ENCODE results near the gene SLIT1.

The SLIT1 gene

DNA sequence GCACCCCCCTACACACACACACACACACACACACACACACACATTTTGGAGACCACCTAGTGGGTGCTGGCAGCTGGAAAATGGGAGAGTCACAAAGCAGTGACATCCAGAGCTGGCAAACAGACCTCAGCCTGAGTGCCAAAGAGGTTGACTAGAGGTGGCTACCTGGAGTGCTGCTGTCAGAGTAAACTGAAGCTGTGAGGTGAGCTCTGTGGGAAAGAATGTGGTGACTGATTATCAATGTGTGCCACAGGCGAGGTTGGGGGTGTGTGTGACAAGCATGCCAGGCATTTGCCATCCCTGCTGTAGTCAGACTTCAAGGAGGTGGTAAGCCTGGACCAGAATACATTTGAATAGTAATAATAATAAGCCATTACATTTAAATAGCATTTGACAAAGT, 120.6 kb downstream of the SLIT1 start:
- no peak for DNase-seq (ENCODE audit: low read depth in 2 of 2)

- DNase-seq (ENCODE audit: low read depth in 2 of 2): no peak
Measured at GRCh38 chr10:97063983-97064837, 121.5 kb downstream of the SLIT1 start.

GRCh38 chr10:97063271-97063982, 122.3 kb downstream of the SLIT1 start:
- DNase-seq (ENCODE audit: low read depth in 2 of 2): no peak

DNA sequence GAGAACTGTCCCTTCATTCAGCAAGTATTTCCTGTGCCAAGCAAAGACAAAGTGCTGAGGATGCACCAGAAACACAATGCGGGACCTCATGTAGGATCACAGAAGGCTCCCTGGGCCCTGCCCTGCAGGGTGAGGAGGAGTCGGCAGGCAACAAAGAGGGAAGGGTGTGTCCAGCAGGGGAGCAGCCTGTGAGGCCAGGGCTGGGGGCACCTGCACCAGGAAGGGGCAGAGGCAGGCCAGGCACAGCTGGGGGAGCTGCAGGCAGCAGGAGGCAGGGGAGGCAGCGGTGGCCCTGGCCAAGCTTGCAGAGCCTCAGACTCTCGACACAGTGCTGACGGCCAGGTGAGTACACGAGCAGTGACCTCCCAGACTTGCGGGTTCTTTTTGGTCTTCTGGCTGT, 123.3 kb downstream of the SLIT1 start:
- DNase-seq (ENCODE audit: low read depth in 2 of 2): no peak

DNA sequence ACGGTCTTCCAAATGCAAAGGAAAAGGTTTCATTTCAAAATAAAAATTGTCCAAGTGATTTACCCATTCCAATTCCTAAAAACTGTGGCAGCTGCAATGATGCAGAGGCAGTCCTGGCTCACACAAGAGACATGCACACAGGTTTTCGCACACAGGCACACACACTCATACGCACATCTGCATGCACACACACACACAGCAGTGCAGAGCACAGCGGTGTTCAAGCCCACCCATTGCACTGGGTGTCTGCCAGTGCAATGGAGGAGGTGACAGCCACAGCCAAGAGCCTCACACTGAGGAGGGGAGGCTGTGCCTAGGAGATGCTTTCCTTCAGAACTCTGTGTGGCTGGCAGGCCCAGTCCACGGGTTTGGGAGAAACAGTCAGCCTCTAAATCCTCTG, 123.7 kb downstream of the SLIT1 start:
- DNase-seq (ENCODE audit: low read depth in 2 of 2): no peak

- no peak for DNase-seq (ENCODE audit: low read depth in 2 of 2)
Measured at GRCh38 chr10:97061423-97061822, 124.3 kb downstream of the SLIT1 start.

DNA sequence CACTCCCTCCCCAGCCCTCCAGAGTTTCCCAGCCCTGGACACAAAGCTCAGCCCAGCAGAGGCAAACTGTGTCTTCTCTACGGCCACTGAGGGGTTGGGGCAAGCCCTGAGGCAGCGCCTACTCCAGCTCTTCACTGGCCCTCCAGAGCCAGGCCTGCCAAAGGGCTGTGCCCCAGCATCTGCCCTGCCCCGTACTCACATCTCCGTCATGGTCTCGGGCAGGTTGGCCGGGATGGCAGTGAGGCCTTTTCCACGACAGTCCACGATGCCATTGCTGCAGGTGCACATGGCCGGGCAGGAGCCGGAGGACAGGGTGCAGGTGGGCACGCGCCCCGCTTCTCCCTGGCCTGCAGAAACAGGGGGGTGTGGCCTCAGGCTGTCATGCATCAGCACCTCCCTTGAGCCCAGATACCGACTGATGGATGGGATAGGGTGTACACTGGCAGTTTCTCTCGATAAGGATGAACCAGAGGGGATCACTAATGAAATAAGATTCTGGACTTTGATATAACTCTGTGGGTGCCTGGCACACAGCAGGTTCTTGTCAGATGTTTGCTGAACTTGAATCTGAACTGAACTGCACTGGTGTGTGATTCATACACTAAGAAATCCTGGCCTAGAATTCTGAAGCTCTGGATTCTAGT, 125.2 kb downstream of the SLIT1 start:
- no peak for DNase-seq (ENCODE audit: low read depth in 2 of 2)

DNA sequence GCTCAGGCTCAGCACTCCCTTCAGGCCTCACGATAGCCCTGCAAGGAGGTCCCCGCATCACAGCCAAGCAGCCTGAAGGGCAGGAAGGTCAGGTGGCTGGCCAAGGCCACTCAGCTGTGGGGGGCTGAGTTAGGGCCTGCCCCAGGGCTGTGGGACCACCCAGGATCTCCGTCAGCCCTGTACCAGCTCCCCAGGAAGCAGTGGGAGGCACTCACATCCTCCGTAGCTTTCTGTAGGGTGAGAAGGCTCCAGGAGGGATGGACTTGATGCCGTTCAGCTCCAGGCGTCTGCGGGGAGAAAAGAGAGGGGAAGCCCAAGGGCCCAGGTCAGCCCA, 125.9 kb downstream of the SLIT1 start:
- DNase-seq (ENCODE audit: low read depth in 2 of 2): no peak

DNA sequence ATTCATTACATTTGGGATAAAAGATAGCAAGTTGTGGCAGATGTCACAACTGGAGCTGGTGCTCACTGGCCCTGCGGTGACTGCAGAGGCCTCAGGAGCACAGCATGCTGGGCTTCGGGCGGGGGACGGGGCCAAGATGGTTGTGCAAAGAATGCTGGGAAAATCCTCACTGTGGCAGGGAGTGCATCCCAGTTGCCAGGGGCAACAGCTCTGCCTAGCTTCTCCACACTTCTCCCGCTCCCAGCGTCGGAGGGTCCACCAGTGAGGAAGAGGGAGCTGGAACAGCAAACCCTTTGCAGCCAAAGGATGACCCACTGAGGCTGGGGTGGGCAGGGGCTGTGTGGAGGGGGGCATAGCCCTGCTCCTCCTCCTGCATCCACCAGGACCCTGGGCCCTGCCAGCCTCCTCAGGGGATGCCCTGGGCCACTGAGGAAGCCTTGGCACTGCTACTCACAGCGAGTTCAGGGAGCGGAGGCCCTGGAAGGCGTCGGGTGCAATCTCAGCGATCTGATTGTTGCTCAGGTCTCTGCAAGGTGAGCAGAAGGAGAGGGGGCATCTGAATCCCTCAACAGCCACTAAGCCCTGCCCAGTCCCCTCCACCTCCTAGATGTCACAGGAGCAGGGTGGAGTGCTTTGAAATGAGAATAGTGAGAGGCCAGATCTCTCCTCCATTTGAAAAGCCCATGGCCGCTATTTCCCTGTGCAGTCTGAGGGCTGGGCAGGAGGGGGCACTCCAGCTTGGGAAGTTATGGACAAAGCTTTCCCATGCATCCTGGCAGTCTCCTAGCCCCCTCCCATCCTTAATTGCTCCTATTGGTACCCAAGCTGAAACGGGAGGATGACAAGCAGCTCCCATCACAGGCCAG, 126.5 kb downstream of the SLIT1 start:
- no peak for DNase-seq (ENCODE audit: low read depth in 2 of 2)

DNA sequence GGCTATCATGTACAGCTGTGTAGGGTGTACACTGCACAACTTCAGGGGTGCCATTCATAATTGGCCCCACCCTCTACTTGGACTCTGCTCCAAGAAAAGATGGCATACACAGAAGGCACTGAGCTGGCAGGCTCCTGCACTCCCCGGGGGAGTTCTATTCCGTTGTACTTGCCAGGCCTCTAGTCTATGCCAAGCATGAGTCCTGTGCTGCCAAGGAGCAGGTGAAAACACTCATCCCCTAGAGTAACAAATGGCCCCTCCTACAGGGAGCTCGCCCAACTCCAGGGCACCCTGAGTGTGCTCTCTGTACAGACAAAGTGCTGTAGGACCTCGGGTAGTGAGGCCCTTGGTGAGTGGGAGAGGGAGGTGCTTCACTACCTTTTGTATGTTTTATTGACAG, 127.2 kb downstream of the SLIT1 start:
- DNase-seq (ENCODE audit: low read depth in 2 of 2): no peak

- no peak for DNase-seq (ENCODE audit: low read depth in 2 of 2)
Measured at GRCh38 chr10:97057491-97058235, 128.1 kb downstream of the SLIT1 start.

GRCh38 chr10:97056003-97056630, 129.6 kb downstream of the SLIT1 start:
- DNase-seq (ENCODE audit: low read depth in 2 of 2): no peak

DNA sequence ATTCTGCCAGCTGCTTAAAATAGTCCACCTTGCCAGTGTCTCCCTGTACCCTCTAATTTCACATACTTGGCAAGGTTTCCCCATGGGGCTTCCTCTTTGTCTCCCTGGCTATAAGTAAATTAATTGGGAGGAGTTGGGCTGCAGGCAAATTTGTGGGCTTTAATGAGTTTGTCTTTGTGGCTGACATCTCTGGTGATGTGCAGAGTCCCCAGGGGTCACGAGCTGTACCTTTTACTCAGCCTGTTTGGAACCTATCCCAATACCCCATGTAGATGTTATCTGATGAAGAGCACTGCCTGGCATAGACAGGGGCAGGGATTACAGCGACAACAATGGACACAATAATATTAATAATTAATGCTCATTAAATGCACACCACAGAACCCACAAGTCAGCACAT, 132.5 kb downstream of the SLIT1 start:
- DNase-seq (ENCODE audit: low read depth in 2 of 2): no peak

GRCh38 chr10:97050956-97051496, 134.7 kb downstream of the SLIT1 start:
- DNase-seq (ENCODE audit: low read depth in 2 of 2): no peak

- no peak for DNase-seq (ENCODE audit: low read depth in 2 of 2)
Measured at GRCh38 chr10:97050205-97050745, 135.5 kb downstream of the SLIT1 start.

DNA sequence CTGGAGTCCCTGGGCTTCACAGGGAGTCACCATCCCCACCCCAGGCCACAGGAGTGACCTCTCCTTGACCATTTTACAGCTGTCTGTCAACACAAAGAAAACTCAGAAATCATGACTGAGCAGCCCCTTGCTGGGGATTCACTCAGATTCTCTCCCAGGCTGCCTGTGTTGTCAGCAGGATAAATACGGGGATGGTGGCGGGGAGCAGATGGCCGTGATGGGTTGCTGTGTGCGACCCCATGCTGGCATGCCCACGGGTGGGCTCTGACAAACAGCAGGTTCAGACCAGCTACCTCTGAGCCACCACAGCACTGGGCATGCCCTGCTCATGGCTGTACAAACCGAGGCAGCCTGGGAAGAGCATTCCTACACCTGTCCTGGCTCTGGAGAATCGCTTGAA, 136.1 kb downstream of the SLIT1 start:
- no peak for DNase-seq (ENCODE audit: low read depth in 2 of 2)

- no peak for DNase-seq (ENCODE audit: low read depth in 2 of 2)
Measured at GRCh38 chr10:97048649-97049427, 136.9 kb downstream of the SLIT1 start.

DNA sequence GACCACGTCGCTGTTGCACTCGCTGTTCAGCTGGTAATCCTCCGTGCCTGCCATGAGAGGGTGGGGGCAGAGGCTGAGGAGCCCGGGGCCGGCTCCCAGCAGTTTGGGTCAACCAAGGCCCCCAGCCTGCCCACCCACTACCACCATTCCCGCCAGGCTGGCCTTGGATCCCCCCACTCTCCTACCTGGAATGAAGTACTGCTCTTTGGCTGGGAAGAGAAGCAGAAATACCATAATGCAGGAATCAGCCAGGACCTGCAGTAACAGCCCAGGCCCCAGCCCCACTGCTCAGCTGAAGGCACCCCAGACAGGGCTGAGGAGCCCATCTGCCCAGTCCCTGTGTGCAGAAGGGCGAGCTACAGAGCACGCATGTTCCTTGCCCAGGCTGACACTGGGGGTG, 138.0 kb downstream of the SLIT1 start:
- DNase-seq (ENCODE audit: low read depth in 2 of 2): no peak

DNA sequence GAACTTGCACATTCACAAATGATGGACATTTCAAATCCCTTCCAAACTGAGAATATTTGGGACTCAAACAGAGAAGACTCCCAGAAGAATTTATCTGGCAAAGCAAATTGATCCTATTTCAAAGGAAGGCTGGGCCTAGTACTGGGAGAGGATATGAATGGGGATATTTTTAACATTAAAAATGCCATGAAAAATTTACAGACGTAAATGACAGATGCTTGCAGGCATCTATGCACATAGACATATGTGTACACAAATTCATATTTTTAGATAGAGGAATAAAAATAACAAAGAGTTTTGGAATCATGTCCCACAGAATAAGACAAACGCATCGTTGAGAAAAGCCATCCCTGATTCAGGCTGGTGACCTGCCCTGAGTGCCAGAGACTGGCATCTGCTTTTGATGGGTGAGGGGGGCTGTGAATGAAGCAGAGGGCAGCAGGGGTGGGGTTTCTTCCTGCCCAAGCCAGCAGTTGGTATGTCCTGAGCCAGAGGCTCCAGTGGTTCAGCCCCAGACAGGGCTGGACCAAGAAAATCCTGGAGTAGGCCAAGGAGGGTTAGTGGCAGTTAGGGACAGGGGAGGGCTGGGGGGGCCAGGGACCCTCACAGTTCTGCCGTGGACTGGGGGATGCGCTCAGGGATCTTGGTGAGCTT, 138.5 kb downstream of the SLIT1 start:
- DNase-seq (ENCODE audit: low read depth in 2 of 2): no peak

Measured in stimulated activated CD8-positive, alpha-beta memory T cell treated with anti-CD3 and anti-CD28 coated beads, Interleukin-2, amount 100 ng/mL, for 1 hour (primary cell).